Activated CD4-positive, CD25-positive, alpha-beta regulatory T cell treated with anti-CD3 and anti-CD28 coated beads, Interleukin-2, amount 50 U/mL, for 72 hours (primary cell): Measurements from ENCODE around the gene TMEM150C.
A peak's percentile ranks its signal among the peaks of the same experiment; 100 is the strongest.

ENCODE experiments used
- DNase-seq: peaks from one replicate; pipeline ENCODE4 v3.0.0; 2021

TMEM150C gene

DNA sequence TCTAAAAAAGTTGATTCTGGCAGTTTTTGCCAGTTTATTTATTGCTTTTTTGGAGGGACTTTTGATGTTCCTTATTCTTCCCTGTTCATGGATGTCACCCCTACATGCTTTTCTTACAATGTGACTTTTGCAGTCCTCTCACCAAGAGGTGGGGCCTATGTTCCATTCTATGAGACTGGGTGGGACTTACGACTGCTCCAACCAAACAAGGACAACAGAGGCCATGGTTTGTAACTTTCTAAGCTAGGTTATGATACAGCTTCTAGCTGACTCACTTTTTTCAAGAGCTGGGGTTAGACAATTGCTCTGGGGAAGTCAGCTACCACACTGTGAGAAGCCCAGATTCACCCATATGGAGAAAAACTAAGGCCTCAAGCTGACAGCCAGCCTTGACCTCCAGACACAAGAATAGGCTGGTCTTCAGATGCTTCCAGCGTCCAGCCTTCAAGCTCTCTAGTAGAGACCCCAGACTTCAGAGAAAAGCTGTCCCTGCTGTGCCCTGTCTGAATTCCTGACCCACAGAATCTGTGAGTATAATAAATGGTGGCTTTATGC lies 91.9 kb downstream of the TMEM150C start:
- DNase-seq = no peak

DNA sequence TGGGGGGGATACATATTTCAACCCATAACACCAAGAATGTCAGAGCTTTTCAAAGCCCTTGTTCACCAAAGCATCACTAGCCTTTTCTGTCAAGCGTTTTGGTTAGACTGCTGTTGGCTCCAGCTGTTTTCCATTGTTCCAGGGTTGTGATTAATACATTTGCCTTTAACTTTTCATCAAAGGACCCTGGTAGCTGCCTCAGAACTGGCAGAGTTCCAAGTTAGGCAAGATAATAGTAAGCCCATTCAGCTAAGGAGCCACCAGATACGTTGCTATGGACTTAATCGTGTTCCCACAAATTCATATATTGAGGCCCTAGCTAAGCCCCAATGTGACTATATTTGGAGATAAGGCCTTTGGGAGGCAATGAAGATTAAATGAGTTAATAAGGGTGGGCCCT lies 94.3 kb downstream of the TMEM150C start:
- DNase-seq = no peak

DNA sequence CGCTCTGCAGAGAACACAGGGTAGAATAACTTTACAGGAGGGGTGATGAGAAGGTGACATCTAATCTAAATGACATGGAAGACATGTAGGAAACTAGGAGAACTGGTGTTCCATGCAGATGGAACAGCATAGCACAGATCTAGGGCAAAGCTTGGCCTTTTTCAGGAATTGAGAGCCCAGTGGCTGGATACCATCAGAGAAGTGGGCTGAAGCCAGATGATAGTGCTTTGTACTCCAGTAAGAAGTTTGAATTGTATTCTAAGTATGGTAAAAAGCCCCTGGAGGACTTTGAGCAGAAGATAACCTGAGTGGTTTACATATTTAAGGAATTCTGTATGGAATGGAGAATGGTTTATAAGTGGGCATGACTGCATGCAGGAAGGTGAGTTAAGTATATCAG lies 98.6 kb downstream of the TMEM150C start:
- no peak for DNase-seq

DNA sequence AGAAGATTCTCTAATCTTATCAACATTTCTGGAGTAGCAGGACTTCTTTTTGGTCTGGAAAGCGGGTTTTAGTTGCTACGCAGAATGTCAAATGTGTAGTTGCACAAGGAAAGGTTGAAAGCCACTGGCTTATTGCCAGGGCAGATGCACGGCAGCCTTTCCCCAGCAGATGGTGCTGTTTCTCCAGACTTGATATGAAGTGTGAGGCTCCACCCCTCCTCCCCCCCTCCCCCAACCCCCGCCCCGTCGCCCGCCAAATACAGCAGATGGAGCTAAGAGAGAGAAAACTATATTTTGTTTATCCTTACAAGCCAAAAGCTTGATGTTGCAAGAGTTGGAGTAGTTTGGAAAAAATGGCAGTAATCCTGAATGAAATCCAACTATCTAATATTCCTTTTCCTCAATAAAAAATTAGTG lies 99.4 kb downstream of the TMEM150C start:
- DNase-seq = peak; percentile 83

DNA sequence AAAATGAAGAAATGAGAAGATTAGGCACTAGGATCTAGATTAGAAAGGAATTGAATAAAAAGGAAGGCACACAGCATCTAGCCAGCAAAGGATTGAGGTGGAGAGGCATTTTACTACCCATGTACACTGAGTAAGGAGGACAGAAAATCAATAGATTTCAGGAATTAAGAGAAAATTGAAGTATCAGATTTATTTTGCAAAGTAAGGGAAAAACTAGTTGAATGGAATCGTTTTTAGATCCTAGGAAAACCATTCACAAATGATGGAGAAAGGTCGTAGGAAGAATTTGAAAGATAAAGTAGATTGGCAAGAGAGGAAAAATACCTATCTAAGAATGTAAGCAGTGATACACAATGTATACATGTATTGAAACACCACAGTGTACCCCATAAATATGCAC lies 100.1 kb downstream of the TMEM150C start:
- no peak for DNase-seq

DNA sequence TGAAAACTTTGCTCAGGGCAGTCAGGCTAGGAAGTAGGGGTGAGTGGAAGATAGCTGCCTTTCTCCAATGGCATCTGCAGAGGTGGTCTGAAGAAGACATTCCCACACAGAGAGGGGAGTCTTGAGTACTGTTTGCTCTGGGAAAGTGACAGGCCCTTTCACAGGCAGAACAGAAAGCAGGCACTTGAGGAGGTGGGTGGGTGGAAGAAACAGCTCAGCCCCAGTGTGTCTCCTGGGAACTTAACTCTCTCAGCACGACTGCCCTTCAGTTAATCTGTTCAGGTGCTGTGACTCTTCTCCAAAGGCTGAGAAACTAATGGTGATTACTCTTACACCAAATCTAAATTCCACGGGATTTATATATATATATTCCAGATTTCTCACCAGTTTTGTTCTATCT lies 103.1 kb downstream of the TMEM150C start:
- no peak for DNase-seq

DNA sequence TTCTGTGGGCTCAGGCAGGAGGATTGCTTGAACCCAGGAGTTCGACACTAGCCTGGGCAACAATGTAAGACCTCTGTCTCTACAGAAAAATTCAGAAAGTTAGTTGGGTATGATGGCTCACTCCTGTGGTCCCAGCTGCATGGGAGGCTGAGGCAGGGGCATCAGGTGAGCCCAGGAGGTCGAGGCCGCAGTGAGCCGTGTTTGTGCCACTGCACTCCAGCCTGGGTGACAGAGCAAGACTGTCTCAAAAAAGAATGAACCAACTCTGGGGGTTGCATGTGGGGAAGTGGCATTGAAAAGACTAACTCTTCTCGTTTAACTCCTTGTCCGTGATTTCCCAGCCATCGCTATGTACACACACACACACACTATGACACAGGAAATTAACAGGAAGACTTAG lies 104.5 kb downstream of the TMEM150C start:
- DNase-seq = no peak

DNA sequence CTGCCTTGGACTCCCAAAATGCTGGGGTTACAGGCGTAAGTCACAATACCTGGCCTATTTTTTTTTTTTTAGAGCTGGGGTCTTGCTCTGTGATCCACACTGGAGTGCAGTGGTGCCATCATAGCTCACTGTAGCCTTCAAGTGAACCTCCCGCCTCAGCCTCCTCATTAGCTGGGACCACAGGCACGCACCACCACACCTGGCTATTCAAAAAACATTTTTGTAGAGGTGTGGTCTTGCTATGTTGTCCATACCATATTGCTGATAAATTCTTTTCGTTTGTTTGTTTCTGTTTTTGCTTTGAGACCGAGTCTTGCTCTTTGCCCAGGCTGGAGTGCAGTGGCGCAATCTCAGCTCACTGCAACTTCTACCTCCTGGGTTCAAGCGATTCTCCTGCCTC lies 109.8 kb downstream of the TMEM150C start:
- no peak for DNase-seq

DNA sequence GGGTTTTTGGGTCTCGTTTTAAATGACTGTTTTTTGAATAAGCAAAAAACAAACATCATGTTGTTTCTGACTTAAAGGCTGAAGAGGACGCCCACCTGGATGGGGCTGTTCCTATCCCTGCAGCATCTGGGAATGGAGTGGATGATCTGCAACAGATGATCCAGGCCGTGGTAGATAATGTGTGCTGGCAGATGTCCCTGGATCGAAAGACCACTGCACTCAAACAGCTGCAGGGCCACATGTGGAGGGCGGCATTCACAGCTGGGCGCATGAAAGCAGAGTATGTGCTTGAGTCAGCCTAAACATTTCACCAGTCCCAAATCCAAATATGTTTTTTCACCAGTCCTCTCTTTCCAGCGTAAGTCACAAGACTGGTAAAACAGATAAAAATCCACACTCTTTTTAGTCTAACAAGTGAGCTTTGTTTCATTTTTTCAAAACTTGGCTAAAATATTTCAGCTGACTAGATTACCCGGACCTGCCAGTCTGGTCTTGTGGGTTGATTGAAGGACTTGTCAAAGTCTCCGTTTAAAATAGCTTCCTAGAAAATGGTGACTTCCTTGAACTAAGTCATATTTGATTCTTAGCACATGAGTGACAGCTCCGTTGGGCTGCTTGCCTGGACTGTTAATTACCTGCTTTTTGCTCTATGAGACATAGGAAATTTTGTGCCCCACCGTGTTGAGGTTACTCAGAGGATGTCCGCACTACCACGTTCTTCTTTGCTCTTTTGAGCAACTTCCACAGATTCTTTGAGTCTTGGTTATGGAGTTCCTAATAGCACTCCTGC lies 110.6 kb downstream of the TMEM150C start:
- DNase-seq = no peak

DNA sequence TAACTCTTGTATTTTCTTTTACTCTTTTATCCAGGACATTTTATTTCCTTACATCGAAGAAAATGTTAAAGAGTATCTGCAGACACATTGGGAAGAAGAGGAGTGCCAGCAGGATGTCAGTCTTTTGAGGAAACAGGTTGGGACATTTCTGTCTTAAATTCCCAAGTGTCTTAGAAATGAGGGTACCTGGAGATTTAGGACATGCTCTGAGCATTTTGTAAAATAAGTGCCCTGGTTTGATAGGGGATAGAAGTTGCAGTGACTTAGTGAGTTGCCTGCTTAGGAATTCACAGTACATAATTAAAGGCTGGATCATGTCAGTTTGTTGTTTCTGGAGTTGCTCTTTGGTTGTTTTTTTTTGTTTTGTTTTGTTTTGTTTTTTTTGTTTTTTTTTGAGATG lies 113.9 kb downstream of the TMEM150C start:
- no peak for DNase-seq

DNA sequence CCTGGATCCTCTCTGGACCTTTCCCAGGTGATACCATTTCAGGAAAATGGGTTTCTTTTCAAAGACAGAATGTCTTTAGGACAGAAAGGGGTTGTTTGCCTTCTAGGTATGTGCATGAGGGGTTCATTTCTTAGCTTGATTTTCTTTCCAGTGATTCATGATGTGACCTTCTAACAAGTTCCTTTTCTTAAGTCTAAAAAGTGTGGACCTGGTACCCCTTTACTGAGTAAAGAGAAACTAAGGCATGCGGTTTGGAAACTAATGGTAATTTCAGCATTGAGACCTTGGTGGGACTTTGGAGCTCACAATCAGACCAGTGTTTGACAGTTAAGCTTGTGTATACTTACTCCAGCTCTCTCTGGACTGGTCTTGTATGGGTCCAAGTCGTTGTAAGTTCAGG lies 122.7 kb downstream of the TMEM150C start:
- no peak for DNase-seq

DNA sequence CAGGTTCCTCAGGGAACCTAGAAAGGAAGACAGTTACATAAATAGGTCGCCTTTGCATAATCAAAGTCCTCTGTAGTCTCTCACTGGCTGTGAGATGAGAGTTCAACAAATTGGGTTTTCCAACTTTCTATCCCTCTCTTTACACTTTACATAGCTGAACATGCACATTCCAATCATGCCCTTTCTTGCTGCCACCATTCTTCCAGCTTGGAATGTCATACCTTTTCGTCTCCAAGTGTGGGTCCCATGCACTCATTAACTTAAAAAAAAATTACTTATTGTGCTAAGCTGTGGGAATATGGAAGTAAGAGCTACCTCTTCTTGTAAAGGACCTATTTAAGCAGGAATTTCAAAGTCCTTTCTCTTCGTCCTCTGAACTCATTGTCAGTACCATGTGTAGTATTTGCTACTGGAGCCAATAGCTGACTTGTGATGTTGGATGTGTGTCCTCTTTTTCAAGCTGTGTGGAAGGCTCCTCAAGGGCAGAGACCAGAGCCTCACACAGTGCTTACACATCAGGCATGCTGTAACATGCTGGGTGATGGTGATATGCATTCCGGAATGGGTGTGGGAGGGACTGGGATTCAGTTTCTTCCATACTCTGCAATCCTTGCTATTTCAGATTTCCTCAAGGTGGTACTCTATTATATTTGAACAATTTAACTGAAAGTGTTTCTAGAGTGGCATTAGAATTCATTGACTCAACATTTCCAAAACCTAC lies 124.3 kb downstream of the TMEM150C start:
- DNase-seq = no peak

DNA sequence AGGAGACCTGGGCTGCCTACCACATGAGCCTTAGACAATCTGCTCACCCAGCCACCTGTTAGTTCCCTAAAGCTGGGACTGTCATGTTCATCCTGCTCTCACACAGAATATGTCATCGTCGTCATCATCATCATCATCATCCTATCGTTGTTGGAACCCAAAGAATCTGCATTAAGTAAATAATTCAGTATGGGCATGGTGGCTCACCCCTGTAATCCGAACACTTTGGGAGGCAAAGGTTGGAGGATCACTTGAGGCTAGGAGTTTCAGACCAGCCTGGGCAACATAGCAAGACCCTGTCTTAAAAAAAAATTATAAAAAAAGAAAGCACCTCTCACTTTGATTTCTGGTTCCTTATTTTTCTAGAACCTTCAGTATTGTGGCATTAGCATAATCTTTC lies 125.0 kb downstream of the TMEM150C start:
- no peak for DNase-seq

DNA sequence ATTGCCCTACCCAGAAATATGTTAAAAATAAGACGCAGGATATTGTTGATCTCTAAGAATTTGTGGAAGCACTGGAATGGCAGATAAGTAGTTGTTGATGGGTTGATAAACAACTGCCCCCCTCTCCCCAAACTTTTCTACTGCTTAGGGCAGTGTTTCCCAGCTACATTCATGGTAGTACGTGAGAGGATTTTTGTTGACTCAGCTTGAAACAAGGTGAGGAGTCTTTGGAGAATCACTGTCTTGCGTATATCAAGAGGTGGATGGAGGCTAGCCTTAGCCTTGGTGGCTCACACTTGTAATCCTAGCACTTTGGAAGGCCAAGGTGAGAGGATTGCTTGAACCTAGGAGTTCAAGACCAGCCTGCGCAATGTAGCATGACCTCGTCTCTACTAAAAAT lies 125.7 kb downstream of the TMEM150C start:
- DNase-seq = no peak

DNA sequence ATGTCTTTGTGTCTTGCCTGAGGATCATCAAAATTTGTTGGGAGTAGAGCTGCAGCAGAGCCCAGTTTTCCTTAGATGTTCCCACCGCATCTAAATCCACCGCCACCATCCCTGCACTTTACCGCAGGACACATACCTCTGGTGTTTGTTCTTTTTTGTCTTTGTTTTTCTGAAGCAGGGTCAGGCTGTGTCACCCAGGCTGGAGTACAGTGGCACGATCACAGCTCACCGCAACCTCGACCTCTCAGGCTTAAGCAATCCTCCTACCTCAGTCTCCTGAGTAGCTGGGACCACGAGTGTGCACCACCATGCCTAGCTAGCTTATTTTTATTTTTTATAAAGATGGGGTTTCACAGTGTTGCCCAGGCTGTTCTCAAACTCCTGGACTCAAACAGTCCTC lies 126.8 kb downstream of the TMEM150C start:
- DNase-seq = no peak

DNA sequence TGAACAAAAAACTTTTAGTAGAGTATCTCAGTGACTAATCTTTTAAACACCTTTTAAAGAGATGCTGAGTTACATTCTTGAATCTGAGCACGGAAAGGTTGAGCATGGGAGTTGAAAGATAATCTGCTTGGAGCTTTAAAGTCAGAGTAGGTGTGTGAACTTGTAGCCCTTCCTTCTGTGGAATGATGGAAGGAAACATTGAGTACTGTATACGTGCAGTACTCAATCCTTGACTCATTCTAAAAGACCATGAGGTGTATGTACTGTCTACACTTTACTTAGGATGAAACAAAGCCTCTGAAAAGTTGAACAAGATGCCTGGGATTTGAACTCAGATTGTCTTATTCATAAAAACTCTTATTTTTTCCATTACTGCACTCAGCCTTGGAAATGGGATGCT lies 128.0 kb downstream of the TMEM150C start:
- DNase-seq = no peak
